HG02884 (cell line): ENCODE results near the gene PAPPA.

Source experiments
- ATAC-seq: cut with Tn5 transposase; IDR thresholded peaks from one replicate; pipeline ENCODE4 v1.9.1; 2021; ENCODE audit warnings: mild to moderate bottlenecking, moderate library complexity; ENCODE audit not compliant: unreplicated experiment

PAPPA gene

GRCh38 chr9:116270546-116270945, 117.0 kb downstream of the PAPPA start:
- no peak for ATAC-seq

GRCh38 chr9:116271340-116271739, 117.7 kb downstream of the PAPPA start:
- ATAC-seq, result no peak

GRCh38 chr9:116271991-116272390, 118.4 kb downstream of the PAPPA start:
- no peak for ATAC-seq

- no peak for ATAC-seq
These were observed 120.7 kb downstream of the PAPPA start for GRCh38 chr9:116274293-116274692.

GRCh38 chr9:116275418-116276195, 122.0 kb downstream of the PAPPA start:
- no peak for ATAC-seq

GRCh38 chr9:116276196-116276493, 122.6 kb downstream of the PAPPA start:
- ATAC-seq, result no peak

- ATAC-seq, result no peak
These were observed 123.1 kb downstream of the PAPPA start for GRCh38 chr9:116276651-116277121.

- ATAC-seq, result no peak
These were observed 124.7 kb downstream of the PAPPA start for GRCh38 chr9:116278326-116278725.

- no peak for ATAC-seq
These were observed 125.6 kb downstream of the PAPPA start for GRCh38 chr9:116279230-116279629.

- ATAC-seq, result no peak
These were observed 126.9 kb downstream of the PAPPA start for GRCh38 chr9:116280529-116280928.

GRCh38 chr9:116282597-116282996, 129.0 kb downstream of the PAPPA start:
- no peak for ATAC-seq

GRCh38 chr9:116284518-116284917, 130.9 kb downstream of the PAPPA start:
- ATAC-seq, result no peak

GRCh38 chr9:116285320-116285719, 131.7 kb downstream of the PAPPA start:
- no peak for ATAC-seq

GRCh38 chr9:116286297-116286696, 132.7 kb downstream of the PAPPA start:
- no peak for ATAC-seq

- no peak for ATAC-seq
These were observed 134.1 kb downstream of the PAPPA start for GRCh38 chr9:116287721-116288120.

- no peak for ATAC-seq
These were observed 135.1 kb downstream of the PAPPA start for GRCh38 chr9:116288658-116289057.

GRCh38 chr9:116297346-116297745, 143.8 kb downstream of the PAPPA start:
- no peak for ATAC-seq

GRCh38 chr9:116298249-116298648, 144.7 kb downstream of the PAPPA start:
- no peak for ATAC-seq

- ATAC-seq, result no peak
These were observed 145.3 kb downstream of the PAPPA start for GRCh38 chr9:116298878-116299391.

- ATAC-seq, result no peak
These were observed 146.8 kb downstream of the PAPPA start for GRCh38 chr9:116300360-116300870.

- no peak for ATAC-seq
These were observed 149.7 kb downstream of the PAPPA start for GRCh38 chr9:116303270-116303669.

GRCh38 chr9:116303886-116304538, 150.4 kb downstream of the PAPPA start:
- ATAC-seq, result no peak
